Measurements from ENCODE around the gene PAX3. TPM values are rescaled to one million over a fixed set of nuclear protein-coding genes. Genes with fewer than 3 reads are reported as not detected.
A peak's percentile ranks its signal among the peaks of the same experiment; 100 is the strongest.

The PAX3 gene
- total and polyA plus RNA-seq, 2 of the 13 experiments (the other 11 are each of a cell fraction or from before 2014, with no cell fraction given): 0.07 TPM; not detected in 1

DNA sequence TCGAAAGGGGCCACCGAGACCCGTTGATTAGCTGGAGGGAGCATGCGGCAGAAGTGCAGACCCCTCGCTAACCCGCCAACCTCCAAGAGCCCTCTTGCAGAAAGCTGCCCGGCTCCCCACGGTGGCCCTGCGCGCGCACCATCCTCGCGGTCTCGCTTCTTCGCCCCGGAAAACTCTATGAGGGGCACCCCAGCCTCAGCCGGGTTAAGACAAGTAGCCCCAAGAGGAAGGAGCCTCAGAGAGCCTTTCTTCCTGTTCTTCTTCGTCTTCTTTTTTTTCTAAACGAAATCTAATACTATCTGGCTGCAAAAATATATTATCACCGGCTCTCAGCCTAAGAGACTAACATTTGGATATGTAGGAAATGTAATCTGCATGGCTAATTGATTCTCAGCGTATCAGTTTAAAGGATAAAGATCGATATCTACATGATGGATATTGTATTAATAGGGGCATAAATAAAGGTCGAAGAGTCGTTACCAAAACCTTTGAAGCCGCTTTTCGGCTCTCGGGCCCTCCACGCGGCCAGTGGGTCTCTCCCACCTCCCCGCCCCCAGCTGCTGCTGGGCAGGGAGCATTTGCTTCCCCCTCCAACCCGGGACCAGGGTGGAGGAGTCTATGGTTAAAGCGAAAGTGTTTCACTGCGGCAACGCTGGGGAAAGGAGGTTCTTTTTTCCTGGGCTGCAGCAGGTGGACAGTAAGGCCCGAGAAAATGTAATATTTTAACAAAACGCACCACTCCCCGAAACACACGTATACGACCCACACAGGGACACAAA lies 6.1 kb upstream of the PAX3 start:
- no peak for DNase-seq (ENCODE audit: low spot score)
- Histone ChIP-seq H3K36me3 (replicated peaks in 1 of 2; ENCODE audit: control insufficient read depth in 1 of 2, insufficient read depth in 2 of 2, low read length in 2 of 2) (no peaks in the 10 kb centered on the region), H4K20me1 (ENCODE audit: insufficient read depth, low read length) (no peaks in the 10 kb centered on the region), H3K27ac (ENCODE audit: extremely low read length, insufficient read depth, low read length) (no peak overlapping the region), H3K79me2 (ENCODE audit: insufficient read depth, low read length) (no peaks in the 10 kb centered on the region), H3K9ac (ENCODE audit: insufficient read depth, low read depth, low read length) (no peak overlapping the region), H3K4me1 (ENCODE audit: insufficient read depth, low read length) (peaks cover 16% of the 10 kb centered on the region), H3K27me3 (ENCODE audit: control insufficient read depth in 1 of 2, insufficient read depth in 2 of 2, low read length in 2 of 2) (peaks cover 28 to 98% of the 10 kb centered on the region in 2 experiments), H3K4me2 (ENCODE audit: low read depth, low read length) (peak overlapping the region; percentile 61), H2AFZ (ENCODE audit: low read length) (no peak overlapping the region), H3K4me3 (replicated peaks in 1 of 3; ENCODE audit: insufficient read depth in 1 of 3, low read depth in 2 of 3, low read length in 3 of 3) (peak overlapping the region in 2 of 3 experiments; percentile 30 to 58; a peak in 3 of 6 replicates), H3K9me3 (ENCODE audit: low read length) (no peaks in the 10 kb centered on the region)
- TF ChIP-seq ZNF557 (CRISPR knock-in tag; IDR thresholded peaks at IDR 0.05) (no peak), CBX2 (IDR thresholded peaks at IDR 0.05; ENCODE audit: low read depth, low read length) (peak; percentile 92), CBX2 (CRISPR knock-in tag; IDR thresholded peaks at IDR 0.05; ENCODE audit: low read depth) (no peak)
- ChIA-PET CTCF (ENCODE audit: low intra/inter-chr PET ratio, low total read pairs) (no interaction called here), POLR2A (no interaction called here)
- no TSS peak for BruUV-seq (replicated peaks)
- intact Hi-C loops (cut with micrococcal nuclease; ENCODE audit: unreplicated experiment) (no loop called here), in situ Hi-C loops (cut with HindIII; ENCODE audit: extremely low pct_ligation_motif_present, low pct_unique_long_range_greater_than_20kb) (no loop called here)
- FAIRE-seq: no peak
- WGBS (ENCODE audit: low lambda C conversion rate): 40% methylated on average over 39 of the region's 39 CpGs
- ATAC-seq: peak; percentile 29

DNA sequence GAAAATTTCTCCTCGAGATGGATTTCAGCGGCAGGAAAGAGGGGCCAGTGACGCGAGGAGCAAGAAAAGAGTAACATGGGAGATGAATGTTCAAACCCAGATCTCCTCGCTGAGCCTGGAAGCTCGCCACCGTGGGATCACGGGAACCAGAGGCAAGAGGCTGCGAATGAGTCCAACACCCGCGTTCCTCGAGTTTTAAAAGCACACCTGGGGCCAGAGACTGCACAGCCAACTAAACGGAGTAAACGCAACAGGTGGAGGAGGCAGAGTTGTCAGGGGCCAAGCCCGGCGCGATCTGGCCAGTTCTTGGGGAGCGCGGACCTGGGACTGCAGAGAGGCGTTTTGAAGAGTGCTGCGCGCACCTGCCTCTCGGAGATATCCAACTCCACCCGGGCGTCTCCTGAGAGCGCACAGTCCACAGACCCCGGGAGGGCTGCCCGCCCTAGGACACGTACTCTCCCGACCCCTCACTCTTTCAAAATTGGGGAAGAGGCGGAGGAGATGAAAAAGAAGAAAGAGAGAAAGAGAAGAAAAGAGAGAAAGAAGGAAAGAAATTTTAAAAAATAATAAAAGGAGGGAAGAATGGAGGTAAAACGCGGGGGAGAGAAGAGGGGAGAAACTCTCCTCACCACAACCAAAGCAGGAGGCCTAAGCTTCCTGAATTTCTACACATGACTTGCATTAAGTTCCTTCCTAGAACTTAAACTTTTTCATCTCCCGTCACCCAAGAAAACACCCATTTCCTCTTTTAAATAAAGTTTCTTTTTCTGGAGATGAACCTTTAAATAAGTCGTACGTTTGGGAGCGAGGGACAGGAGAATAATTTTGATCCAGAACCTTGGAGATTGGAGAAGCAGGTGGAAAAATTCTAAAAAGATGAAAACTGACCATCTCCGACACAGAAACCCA lies 5.3 kb upstream of the PAX3 start:
- Histone ChIP-seq H3K9me3 (ENCODE audit: low read length) (no peaks in the 10 kb centered on the region), H3K4me1 (ENCODE audit: insufficient read depth, low read length) (peaks cover 16% of the 10 kb centered on the region), H3K79me2 (ENCODE audit: insufficient read depth, low read length) (no peaks in the 10 kb centered on the region), H3K4me3 (replicated peaks in 1 of 3; ENCODE audit: insufficient read depth in 1 of 3, low read depth in 2 of 3, low read length in 3 of 3) (no peak overlapping the region), H3K9ac (ENCODE audit: insufficient read depth, low read depth, low read length) (no peak overlapping the region), H4K20me1 (ENCODE audit: insufficient read depth, low read length) (no peaks in the 10 kb centered on the region), H3K36me3 (replicated peaks in 1 of 2; ENCODE audit: control insufficient read depth in 1 of 2, insufficient read depth in 2 of 2, low read length in 2 of 2) (no peaks in the 10 kb centered on the region), H2AFZ (ENCODE audit: low read length) (no peak overlapping the region), H3K4me2 (ENCODE audit: low read depth, low read length) (no peak overlapping the region), H3K27me3 (ENCODE audit: control insufficient read depth in 1 of 2, insufficient read depth in 2 of 2, low read length in 2 of 2) (peaks cover 34 to 98% of the 10 kb centered on the region in 2 experiments), H3K27ac (ENCODE audit: extremely low read length, insufficient read depth, low read length) (no peak overlapping the region)
- ATAC-seq (no peak), FAIRE-seq (no peak), DNase-seq (ENCODE audit: low spot score) (no peak)
- no TSS peak for BruUV-seq (replicated peaks)
- intact Hi-C loops (cut with micrococcal nuclease; ENCODE audit: unreplicated experiment): no loop called here
- 38% methylated on average over 38 of the region's 38 CpGs for WGBS (ENCODE audit: low lambda C conversion rate)
- POLR2A ChIA-PET: no interaction called here
- CTCF ChIA-PET (ENCODE audit: low intra/inter-chr PET ratio, low total read pairs): no interaction called here
- in situ Hi-C loops (cut with HindIII; ENCODE audit: extremely low pct_ligation_motif_present, low pct_unique_long_range_greater_than_20kb): no loop called here
- no peak for TF ChIP-seq ZNF891 (CRISPR knock-in tag; IDR thresholded peaks at IDR 0.05)
- TF ChIP-seq, protein P1, sequence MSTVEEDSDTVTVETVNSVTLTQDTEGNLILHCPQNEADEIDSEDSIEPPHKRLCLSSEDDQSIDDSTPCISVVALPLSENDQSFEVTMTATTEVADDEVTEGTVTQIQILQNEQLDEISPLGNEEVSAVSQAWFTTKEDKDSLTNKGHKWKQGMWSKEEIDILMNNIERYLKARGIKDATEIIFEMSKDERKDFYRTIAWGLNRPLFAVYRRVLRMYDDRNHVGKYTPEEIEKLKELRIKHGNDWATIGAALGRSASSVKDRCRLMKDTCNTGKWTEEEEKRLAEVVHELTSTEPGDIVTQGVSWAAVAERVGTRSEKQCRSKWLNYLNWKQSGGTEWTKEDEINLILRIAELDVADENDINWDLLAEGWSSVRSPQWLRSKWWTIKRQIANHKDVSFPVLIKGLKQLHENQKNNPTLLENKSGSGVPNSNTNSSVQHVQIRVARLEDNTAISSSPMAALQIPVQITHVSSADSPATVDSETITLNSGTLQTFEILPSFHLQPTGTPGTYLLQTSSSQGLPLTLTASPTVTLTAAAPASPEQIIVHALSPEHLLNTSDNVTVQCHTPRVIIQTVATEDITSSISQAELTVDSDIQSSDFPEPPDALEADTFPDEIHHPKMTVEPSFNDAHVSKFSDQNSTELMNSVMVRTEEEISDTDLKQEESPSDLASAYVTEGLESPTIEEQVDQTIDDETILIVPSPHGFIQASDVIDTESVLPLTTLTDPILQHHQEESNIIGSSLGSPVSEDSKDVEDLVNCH (CRISPR knock-in tag; IDR thresholded peaks at IDR 0.05): no peak
- no peak for TF ChIP-seq ATF2 (CRISPR knock-in tag; IDR thresholded peaks at IDR 0.05)
- TF ChIP-seq GFI1 (CRISPR knock-in tag; IDR thresholded peaks at IDR 0.05; ENCODE audit: borderline replicate concordance): no peak
- TF ChIP-seq NFATC3 (CRISPR knock-in tag; IDR thresholded peaks at IDR 0.05): no peak
- TF ChIP-seq ZNF512B (CRISPR knock-in tag; IDR thresholded peaks at IDR 0.05; ENCODE audit: borderline replicate concordance): no peak
